GM12864 (cell line): ENCODE measurements around the gene NFATC2.

Experiments
- DNase-seq: peaks from one replicate; pipeline ENCODE4 v3.0.0-alpha.2; 2011; ENCODE audit warnings: low read depth
- H3K4me3 ChIP-seq: 2 replicates; pipeline ENCODE4 v1.5.1; 2011; ENCODE audit warnings: mild to moderate bottlenecking, low read depth, low read length, control low read depth
- TF ChIP-seq, protein P1 (sequence below): IDR thresholded peaks from 2 replicates; pipeline ENCODE4 v1.5.1; 2011; ENCODE audit warnings: low read depth, mild to moderate bottlenecking, moderate library complexity, low read length, control low read depth, inconsistent platforms; ENCODE audit errors: missing control alignments

NFATC2 gene

GRCh38 chr20:51446656-51447055 lies 95.9 kb downstream of the NFATC2 start:
- H3K4me3 ChIP-seq = no peak overlapping the region

GRCh38 chr20:51446230-51446629 lies 96.3 kb downstream of the NFATC2 start:
- no peak overlapping the region for H3K4me3 ChIP-seq
- TF ChIP-seq, protein P1, sequence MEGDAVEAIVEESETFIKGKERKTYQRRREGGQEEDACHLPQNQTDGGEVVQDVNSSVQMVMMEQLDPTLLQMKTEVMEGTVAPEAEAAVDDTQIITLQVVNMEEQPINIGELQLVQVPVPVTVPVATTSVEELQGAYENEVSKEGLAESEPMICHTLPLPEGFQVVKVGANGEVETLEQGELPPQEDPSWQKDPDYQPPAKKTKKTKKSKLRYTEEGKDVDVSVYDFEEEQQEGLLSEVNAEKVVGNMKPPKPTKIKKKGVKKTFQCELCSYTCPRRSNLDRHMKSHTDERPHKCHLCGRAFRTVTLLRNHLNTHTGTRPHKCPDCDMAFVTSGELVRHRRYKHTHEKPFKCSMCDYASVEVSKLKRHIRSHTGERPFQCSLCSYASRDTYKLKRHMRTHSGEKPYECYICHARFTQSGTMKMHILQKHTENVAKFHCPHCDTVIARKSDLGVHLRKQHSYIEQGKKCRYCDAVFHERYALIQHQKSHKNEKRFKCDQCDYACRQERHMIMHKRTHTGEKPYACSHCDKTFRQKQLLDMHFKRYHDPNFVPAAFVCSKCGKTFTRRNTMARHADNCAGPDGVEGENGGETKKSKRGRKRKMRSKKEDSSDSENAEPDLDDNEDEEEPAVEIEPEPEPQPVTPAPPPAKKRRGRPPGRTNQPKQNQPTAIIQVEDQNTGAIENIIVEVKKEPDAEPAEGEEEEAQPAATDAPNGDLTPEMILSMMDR = no peak
- DNase-seq = no peak

More at GRCh38 chr20:51446656-51447055, 95.9 kb downstream of the NFATC2 start:
- TF ChIP-seq, protein P1 = no peak
- DNase-seq = no peak

GRCh38 chr20:51445591-51445990 lies 96.9 kb downstream of the NFATC2 start:
- TF ChIP-seq, protein P1 = no peak
- no peak overlapping the region for H3K4me3 ChIP-seq
- no peak for DNase-seq

- DNase-seq = no peak
- H3K4me3 ChIP-seq = no peak overlapping the region
- TF ChIP-seq, protein P1 = no peak
Observed at GRCh38 chr20:51444922-51445438, 97.5 kb downstream of the NFATC2 start.

DNA sequence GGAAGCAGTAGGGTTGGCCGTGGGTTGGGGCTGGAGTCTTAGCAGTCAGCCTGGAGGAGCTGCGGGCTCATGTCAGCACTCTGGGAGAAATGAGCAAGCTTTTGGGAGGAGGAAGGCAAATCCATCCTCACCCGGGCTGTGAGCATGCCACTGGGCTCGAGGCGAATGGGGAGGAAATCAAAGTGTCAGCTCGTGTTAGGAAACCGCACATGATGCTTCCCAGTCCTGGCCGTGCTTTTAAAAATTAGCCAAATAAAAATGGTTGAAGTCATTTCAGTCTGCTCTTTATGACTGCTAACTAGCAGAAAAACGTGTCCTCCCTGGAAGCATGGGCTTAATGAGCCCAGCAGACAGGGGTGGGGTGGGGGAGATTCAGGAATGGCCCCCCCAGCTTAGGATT lies 98.1 kb downstream of the NFATC2 start:
- TF ChIP-seq, protein P1 = no peak
- DNase-seq = no peak
- H3K4me3 ChIP-seq = no peak overlapping the region

- no peak overlapping the region for H3K4me3 ChIP-seq
- no peak for DNase-seq
- TF ChIP-seq, protein P1 = no peak
Observed at GRCh38 chr20:51442602-51443001, 99.9 kb downstream of the NFATC2 start.

- H3K4me3 ChIP-seq = no peak overlapping the region
- peak; percentile 45 for DNase-seq
- TF ChIP-seq, protein P1 = no peak
Observed at GRCh38 chr20:51440589-51440988, 101.9 kb downstream of the NFATC2 start.
